HG03565 (cell line): ENCODE results near the gene SPINK2.
A peak's percentile ranks its signal among the peaks of the same experiment; 100 is the strongest.

Experiments
- ATAC-seq: cut with Tn5 transposase; IDR thresholded peaks from one replicate; pipeline ENCODE4 v1.9.1; 2021; ENCODE audit warnings: mild to moderate bottlenecking, moderate library complexity; ENCODE audit not compliant: unreplicated experiment

SPINK2 gene

DNA sequence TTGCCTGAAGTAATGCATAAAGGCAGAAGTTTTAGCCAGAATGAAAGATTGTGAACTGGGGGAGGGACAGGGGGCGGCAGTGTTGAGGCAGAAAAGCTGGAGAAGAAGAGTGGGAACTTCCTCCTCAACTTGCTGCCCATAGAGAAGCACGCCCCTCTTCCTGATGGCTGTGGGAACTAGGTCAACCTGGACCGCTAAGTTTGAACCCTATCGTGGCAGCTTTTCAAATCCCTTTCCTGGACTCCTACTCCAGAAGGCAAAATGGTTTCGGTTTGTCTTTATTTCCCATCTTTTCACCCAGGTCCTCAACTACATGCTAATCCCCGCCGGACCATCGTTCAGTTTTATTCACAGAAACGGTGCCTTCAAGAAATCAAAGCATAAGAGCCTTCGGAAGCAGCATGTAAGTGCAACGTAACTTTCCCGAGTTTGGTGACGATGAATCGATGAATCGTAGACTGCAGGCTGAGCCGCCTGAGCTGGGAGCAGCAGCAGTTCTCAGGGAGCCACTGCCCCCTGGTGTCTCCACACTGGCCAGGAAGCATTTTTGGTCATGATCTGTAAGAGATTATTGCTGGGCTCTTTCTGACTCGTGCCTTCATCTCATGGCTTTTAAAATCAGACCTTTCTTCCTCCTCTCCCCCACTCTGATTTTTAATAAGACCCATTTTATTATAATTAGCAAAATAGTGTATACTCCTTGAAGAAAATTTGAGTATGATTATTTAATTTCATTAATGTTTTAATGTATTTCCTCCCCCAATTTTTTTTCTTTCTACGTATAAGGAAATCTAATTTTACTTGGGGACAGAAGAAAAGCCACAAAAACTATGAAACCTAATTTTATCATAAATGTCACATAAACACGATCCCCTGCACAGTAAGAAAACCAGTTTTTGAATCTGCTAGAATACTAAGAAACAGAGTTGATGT is 21.4 kb downstream of the SPINK2 start:
- ATAC-seq = peak; percentile 89

DNA sequence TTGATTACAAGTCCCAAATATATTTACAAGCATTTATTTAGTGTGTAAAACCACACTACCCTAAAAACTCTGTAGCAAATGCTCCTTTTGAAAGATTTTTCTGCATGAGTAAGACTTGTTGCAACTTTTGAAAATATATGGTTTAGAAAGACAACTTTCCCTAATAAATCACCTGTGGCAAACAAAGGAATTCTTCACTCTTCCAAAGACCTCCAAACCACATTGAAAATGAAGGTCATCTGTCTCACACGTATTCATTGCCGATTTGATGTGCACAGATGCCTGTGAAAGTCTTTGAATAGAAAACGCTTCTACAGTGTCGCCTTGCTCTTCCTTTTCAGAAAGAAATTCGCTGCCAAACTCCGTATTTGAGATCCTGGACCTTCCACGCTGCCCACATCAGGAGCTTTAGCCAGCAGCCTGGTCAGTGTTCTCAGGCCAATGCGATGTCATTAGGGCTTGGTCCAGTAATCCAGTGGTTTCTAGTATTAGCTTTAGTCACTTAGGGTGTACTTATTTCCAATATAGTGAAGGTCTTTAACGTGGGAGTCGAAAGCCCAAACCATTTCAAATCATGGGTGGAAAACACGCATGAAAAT is 22.2 kb downstream of the SPINK2 start:
- no peak for ATAC-seq

DNA sequence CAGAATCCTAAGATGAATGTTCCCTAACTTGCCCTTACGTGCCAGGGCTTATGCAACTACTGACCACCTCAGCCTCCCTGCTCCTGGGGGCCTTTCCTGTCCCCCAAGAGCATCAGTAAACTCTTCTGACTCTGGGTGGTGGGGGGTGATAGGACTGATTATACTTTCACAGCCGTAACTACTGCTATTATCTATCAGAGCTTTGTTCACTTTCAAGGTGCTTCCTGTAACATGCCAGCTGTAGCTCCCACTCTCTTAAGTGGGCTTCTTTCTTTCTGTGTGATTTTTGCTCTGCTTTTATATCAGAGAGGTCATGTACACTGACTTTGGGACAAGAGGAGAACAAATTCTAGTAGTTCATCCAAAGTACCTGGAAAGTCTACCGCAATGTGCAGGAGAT is 25.3 kb downstream of the SPINK2 start:
- ATAC-seq = no peak

DNA sequence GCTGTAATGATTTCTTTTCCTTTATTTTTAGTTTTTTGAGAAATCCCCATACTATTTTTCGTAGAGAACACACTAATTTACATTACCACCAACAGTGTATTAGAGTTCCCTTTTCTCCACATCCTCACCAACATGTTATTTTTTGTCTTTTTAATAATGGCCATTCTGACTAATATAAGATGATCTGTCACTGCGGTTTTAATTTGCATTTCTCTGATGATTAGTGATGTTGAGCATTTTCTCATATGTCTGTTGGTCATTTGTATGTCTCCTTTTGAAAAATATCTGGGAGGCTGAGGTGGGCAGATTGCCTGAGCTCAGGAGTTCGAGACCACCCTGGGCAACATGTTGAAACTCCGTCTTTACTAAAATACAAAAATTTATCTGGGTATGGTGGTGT is 30.2 kb downstream of the SPINK2 start:
- ATAC-seq = peak; percentile 84

DNA sequence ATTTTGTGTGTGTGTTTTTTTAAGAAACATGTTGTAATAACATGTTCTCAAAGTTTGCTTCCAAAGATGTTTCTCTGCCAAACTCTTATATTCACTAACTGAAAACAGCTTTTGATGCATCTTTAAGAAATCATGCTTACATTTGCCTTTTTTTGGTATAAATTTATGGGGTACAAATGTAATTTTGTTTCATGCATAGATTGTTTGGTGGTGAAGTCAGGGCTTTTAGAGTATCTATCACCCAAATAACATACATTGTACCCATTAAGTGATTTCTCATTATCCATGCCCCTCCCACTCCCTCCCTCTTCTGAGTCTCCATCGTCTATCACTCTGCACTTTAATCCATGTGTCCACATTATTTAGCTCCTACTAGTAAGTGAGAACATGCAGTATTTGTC is 30.8 kb downstream of the SPINK2 start:
- ATAC-seq = no peak

DNA sequence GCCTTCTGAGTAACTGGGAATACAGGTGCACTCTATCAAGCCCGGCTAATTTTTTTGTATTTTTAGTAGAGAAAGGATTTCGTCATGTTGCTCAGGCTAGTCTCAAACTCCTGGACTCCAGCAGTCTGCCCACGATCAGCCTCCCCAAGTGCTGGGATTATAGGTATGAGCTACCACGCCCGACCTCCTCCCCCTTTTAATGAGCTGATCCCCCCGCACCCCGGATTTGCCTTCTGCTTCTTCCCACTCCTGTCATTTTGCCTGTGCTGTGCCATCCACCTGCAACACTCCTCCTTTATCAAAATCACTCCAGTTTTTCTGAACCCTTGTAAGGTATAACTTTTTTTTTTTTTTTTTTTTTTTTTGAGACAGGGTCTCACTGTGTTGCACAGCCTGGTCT is 33.4 kb downstream of the SPINK2 start:
- ATAC-seq = no peak

DNA sequence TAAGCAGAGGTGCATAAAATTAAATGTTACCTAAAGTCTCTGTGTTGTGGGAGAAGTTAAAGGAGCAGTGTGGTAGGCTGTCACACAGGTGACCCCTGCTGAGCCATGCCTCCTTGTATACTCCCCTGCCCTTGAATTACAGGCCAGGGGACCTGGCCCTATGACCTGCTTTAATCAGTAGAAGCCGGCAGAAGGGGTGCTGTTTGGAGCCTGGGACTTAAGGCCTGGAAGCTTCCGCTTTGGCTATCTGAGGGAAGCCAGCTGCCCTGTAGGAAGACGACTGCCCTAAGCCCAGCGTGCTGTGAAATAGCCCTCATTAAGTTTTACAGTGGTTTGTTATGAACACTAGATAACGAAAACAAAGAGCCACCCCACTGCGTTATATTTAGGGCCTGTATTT is 34.1 kb downstream of the SPINK2 start:
- no peak for ATAC-seq

DNA sequence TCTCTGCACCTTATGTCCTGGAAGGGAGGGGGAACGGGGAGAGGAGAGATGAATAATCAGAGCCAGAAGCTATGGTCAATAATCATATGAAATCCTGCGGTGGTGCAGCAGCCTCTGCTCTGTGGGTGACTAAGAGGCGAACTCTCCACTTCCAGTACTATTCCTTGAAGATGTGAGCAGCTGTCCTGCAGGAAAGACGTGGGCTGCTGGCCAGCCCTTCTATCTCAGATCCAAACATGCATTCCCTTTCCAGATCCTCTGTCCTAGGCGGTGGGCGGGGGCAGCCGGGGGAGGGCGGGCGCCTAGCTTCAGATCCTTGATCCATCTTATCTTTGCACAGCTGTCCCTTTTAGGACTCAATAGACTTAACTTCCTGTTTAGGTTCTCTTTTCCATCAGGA is 34.5 kb downstream of the SPINK2 start:
- ATAC-seq = no peak

DNA sequence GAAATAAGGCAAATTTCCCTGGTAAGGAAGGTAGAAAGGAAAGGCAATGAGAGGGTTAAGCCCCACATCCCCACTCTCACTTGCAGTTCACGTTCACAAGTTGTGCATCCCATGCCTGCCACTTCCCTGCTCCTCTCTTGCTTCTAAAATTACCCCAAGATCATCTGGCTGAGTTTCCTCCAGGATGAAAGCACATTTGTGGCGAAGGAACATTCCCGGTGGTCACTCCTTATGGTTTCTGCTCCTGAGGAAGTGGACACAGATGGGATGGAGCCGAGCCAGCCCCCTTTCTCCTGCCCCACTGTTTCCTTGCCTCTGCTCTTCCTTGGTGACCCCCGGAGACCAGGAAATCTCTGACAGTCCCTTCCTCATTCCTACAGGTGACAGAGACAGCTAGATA is 37.5 kb downstream of the SPINK2 start:
- ATAC-seq = no peak

DNA sequence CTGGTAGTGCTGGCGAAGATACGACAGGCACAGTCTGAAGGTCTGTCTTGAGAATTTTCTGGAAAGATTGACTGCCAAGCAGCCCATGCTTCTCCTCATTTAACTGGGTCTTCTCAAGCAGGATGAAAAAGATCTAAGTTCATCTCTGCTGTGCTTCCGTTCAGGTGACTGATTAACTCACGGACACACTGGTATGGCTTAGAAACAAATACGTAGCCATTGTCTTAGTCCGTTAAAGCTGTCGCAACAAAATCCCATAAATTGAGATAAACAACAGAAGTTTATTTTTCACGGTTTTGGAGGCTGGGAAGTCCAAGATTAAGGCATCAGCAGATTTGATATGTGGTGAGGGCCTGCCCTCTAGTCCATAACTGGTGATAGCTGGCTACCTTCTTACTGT is 39.5 kb downstream of the SPINK2 start:
- ATAC-seq = no peak

DNA sequence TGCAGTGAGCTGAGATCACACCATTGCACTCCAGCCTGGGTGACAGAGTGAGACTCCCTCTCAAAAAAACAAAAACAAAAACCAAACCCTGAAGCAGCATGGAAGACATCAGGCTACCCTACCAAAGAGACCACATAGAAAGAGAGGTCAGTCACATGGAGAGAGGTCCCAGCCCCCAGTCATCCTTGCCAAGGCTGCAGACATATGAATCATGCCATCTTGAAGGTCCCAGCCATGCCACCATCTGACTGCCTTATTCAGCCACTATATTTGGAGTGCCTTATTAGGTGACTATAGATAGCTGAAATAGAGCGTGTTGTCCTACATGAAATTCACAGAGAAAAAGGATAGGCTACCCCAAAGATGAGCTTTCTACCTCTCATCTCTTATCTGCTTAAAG is 48.2 kb downstream of the SPINK2 start:
- no peak for ATAC-seq

DNA sequence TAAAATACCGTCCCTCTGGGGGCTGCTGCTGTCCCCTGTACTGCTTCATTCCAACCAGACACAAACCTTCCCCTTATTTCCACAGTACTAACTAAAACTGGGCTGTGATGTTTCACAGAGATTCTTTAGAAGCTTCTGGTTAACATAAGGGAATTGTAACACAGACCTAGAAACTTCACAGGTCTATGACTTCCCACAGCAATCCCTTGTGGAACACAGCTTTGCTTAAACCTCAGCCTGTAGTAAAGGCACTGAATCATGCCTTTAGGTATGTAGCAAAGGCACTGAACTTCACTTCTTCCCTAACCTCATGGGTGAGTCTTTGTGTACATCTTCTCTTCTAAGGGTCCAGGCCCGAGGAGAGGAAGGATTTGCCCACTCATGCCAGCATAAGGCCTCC is 49.4 kb downstream of the SPINK2 start:
- no peak for ATAC-seq

DNA sequence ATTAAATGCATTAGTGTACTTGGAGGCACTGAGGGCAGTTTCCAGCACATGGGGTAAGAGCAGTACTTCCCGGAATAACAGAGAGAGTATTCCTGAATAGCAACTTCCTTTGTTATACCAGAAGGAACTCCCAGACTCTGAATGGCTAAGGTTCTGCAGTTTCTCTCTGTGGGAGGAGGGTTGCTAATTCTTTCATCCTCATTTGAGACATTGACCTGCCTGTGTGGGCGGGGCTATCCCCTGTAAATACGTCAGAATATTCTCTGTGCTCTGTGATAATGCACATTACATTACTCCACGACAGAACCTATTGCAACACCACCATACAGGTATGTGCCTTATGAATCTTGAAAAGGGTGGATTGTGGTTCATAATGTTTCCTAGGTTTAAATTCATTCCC is 52.7 kb downstream of the SPINK2 start:
- no peak for ATAC-seq

DNA sequence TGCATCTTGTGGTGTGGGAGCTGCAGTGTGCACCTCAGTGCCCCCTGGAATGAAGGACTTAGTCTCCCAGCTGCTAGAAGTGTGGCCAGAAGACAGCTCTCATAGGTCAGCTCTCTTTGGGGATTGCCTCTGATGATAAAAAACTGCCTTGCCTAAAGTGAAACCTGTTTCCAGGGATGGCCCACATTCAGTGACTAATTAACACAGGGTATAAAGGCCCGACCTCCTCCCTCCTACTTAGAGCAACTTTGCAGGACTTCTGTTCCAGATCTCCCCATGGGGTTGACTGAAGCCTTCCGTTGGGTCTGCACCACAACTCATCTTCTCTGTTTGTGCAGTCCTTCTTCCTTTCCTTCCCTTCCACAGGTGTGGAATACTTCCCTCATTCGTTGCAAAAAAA is 53.2 kb downstream of the SPINK2 start:
- ATAC-seq = no peak

DNA sequence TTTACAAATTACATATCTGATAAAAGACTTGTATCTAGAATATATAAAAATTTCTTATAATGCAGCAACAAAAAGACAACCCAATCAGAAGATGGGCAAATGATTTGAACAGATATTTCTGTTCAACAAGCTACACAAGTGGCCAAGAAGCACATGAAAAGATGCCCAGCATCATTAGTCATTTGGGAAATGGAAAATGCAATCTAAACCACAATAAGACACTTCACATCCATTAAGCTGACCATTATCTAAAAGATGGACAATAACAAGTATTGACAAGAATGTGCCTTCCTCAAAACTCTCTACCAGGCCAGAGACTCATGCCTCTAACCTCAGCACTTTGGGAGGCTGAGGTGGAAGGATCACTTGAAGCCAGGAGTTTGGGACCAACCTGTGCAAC is 53.9 kb downstream of the SPINK2 start:
- ATAC-seq = no peak

DNA sequence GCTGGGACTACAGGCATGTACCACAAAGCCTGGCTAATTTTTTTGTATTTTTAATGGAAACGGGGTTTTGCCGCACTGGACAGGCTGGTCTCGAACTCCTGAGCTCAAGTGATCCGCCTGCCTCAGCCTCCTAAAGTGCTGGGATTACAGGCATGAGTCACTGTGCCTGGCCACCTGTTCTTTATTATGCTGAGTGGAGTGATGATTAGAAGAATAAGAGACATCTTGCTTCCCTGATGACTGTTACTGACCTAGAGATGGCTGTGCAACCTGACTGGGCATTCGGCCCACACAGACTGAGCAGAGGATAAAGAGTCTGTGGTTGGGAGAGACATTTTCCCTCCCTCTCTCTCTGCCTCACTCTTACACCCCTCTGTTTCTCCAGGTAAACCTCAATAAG is 56.7 kb downstream of the SPINK2 start:
- no peak for ATAC-seq

DNA sequence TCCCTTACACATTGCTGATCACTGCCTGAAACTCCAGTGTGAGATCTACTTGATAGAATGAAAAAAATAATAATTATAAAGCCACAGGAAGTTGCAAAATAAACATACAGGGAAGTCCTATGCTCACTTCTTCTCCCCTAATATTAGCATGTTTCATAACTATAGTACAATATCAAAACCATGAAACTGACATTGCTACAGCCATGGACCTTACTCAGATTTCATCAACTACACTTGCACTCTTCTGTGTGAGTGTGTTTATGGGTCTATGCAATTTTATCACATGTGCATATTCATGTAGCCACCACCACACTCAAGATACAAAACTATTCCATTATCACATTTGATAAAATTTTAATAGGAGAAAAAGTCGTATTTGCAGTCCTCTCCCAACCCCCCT is 57.3 kb downstream of the SPINK2 start:
- no peak for ATAC-seq

DNA sequence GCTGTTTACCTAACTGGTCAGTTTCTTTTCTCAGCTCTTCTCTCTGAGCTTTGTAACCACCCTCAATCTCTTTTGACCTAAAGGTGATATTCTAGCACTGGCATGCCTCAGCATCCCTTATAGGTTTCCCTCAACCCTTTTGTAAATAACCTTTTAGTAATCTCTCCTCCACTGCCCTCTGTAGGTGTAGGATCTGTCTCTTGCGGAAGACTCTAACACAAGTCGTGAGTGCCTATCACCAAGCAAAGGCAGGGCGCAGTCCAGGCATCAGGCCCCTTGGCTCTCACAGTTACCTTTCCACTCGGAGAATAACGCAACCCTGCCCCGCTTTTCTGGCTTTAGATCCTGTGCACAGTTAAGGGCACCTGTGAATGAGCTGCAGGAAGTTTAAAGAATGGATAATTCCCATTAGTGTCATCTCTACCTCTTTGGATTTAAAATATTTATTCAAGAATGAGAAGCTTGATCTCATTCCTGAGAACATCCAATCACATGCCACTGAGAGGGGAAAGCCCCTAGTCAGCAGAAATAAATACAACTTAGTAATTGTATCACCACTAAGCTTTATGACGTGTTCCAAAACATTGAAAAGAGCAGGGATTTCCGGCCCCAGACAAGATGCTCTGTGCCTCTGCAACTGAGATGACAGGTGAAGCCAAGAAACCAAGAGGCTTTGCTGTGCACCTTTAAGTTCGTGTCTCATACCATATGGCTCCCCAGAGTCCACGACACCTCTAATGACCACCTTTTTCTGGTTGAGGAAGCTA is 58.8 kb downstream of the SPINK2 start:
- ATAC-seq = peak; percentile 32

DNA sequence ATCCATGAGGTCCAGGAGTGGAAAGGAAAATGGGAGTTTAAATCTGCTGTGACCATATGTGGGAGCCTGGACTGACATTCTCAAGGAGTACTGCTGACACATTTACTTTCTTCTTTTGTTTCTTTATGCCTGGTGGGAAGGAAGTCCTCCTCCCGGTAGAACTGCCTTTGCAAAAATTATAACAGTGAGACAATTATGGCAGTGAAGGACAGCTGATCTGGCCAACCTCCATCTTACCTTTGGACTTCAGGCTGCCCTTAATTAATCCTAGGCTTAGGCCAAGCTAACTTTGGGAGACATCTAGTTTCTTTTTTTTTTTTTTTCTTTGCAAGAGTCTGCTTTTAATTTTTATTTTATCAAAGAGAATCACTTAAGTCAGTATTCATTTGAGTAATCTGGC is 61.3 kb downstream of the SPINK2 start:
- no peak for ATAC-seq
